ENCODE data around the gene TREML4. TPM values are rescaled to one million over a fixed set of nuclear protein-coding genes. Genes with fewer than 3 reads are reported as not detected.

The TREML4 gene
- total RNA-seq, 1 experiment from 2014 or later = not detected

DNA sequence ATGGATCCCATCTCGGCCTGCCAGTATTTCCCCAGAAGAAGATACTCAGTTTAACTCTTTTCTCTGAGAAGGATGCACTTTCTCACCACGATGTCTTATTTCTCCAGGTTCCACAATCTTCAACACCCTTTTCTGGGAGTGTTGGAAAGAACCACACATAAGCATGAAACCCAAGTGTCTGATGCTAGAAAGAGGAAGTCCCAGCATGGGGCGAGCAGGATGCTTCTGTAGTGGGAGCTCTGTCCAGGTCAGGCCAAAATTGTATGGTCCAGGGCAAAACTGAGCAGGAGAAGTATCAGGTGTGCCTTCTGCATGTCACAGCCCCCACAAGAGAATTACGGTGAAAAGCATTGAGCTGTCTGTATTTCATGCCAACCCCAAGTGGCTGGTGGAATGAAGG, 47.3 kb downstream of the TREML4 start:
- ChIA-PET POLR2A (no interaction called here), CTCF (no interaction called here), RAD21 (ENCODE audit: low non-redundant PET in 1 of 2, low total read pairs in 2 of 2, uncharacterized antibody in 2 of 2, unreplicated experiment in 2 of 2) (no interaction called here)
- no peak for DNase-seq (ENCODE audit: low read depth, low spot score)
- no peak overlapping the region for H2AFZ ChIP-seq (ENCODE audit: low read depth, low read length, poor library complexity, severe bottlenecking)
- no peaks in the 10 kb centered on the region for H3K9me2 ChIP-seq (ENCODE audit: insufficient read depth)
- H3K4me3 ChIP-seq (replicated peaks in 1 of 2; ENCODE audit: low read depth in 1 of 2, low read length in 2 of 2) = no peak overlapping the region
- no peak for TF ChIP-seq RAD21 (IDR thresholded peaks at IDR 0.05; ENCODE audit: low read depth)
- TF ChIP-seq CEBPB (IDR thresholded peaks at IDR 0.05; ENCODE audit: low read depth) = no peak
- TF ChIP-seq SIN3A (IDR thresholded peaks at IDR 0.05; ENCODE audit: low read depth) = no peak
- no peak for TF ChIP-seq ZFX (IDR thresholded peaks at IDR 0.05)
- no peak for TF ChIP-seq POLR2AphosphoS5 (IDR thresholded peaks at IDR 0.05; ENCODE audit: low read depth, low read length)
- TF ChIP-seq TCF7L2 (IDR thresholded peaks at IDR 0.05; ENCODE audit: borderline replicate concordance, extremely low read depth, insufficient read depth, insufficient read length) = no peak
- TF ChIP-seq SRF (IDR thresholded peaks at IDR 0.05; ENCODE audit: low read depth) = no peak
- no peak for TF ChIP-seq CBX3 (IDR thresholded peaks at IDR 0.05; ENCODE audit: low read depth)
- TF ChIP-seq, protein P1, sequence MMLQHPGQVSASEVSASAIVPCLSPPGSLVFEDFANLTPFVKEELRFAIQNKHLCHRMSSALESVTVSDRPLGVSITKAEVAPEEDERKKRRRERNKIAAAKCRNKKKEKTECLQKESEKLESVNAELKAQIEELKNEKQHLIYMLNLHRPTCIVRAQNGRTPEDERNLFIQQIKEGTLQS (IDR thresholded peaks at IDR 0.05) = no peak
- no peaks in the 10 kb centered on the region for H3K36me3 ChIP-seq (ENCODE audit: control insufficient read depth in 1 of 2, insufficient read depth in 2 of 2, low read length in 2 of 2)
- no peaks in the 10 kb centered on the region for H3K79me2 ChIP-seq (ENCODE audit: insufficient read depth, low read length)
- no peaks in the 10 kb centered on the region for H4K20me1 ChIP-seq (ENCODE audit: insufficient read depth)
- no peak overlapping the region for H3K9ac ChIP-seq (ENCODE audit: low read length)
- no TSS peak for BruUV-seq (replicated peaks)
- intact Hi-C loops (cut with micrococcal nuclease) = no loop called here
- H3K27me3 ChIP-seq (ENCODE audit: insufficient read depth, low read length) = peaks cover 15% of the 10 kb centered on the region; the same call in 1 of the 2 replicates
- no peak overlapping the region for H3K4me2 ChIP-seq (ENCODE audit: low read length)
- no peak for ATAC-seq
- H3K27ac ChIP-seq (ENCODE audit: low read depth, low read length) = no peak overlapping the region
- no peaks in the 10 kb centered on the region for H3K9me3 ChIP-seq (ENCODE audit: control insufficient read depth in 1 of 2, insufficient read depth in 1 of 2, low read depth in 1 of 2, low read length in 2 of 2)
- peaks cover 0 to 8% of the 10 kb centered on the region in 2 experiments; a peak in 2 of 4 replicates for H3K4me1 ChIP-seq (ENCODE audit: control insufficient read depth in 1 of 2, insufficient read depth in 2 of 2, low read length in 2 of 2)

DNA sequence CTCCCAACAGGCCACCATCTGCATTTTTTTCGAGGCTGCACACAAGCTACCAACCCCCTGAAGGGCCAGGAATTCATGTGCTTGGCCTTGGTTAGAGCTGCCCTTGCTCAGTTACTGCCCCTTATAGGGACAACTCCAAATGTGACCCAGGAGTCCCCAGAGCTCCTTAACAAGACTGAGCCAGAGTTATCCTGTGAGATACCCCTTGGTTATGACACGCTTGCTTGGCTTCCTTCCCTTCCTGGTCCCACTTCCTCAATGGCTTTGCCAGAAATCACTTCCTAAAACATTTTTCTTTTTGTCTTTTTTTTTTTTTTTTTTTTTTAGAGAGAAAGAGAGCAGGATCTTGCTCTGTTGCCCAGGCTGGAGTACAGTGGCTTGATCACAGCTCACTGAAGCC, 49.5 kb downstream of the TREML4 start:
- Histone ChIP-seq H3K4me1 (ENCODE audit: control insufficient read depth in 1 of 2, insufficient read depth in 2 of 2, low read length in 2 of 2) (peaks cover 0 to 8% of the 10 kb centered on the region in 2 experiments; a peak in 2 of 4 replicates), H3K79me2 (ENCODE audit: insufficient read depth, low read length) (no peaks in the 10 kb centered on the region), H3K27ac (ENCODE audit: low read depth, low read length) (no peak overlapping the region), H2AFZ (ENCODE audit: low read depth, low read length, poor library complexity, severe bottlenecking) (no peak overlapping the region), H3K27me3 (ENCODE audit: insufficient read depth, low read length) (peaks cover 15% of the 10 kb centered on the region; the same call in 1 of the 2 replicates), H3K4me2 (ENCODE audit: low read length) (no peak overlapping the region), H3K9me2 (ENCODE audit: insufficient read depth) (no peaks in the 10 kb centered on the region), H3K4me3 (replicated peaks in 1 of 2; ENCODE audit: low read depth in 1 of 2, low read length in 2 of 2) (no peak overlapping the region), H3K9me3 (ENCODE audit: control insufficient read depth in 1 of 2, insufficient read depth in 1 of 2, low read depth in 1 of 2, low read length in 2 of 2) (no peaks in the 10 kb centered on the region), H4K20me1 (ENCODE audit: insufficient read depth) (no peaks in the 10 kb centered on the region), H3K36me3 (ENCODE audit: control insufficient read depth in 1 of 2, insufficient read depth in 2 of 2, low read length in 2 of 2) (no peaks in the 10 kb centered on the region), H3K9ac (ENCODE audit: low read length) (no peak overlapping the region)
- intact Hi-C loops (cut with micrococcal nuclease) = no loop called here
- ChIA-PET RAD21 (ENCODE audit: low non-redundant PET in 1 of 2, low total read pairs in 2 of 2, uncharacterized antibody in 2 of 2, unreplicated experiment in 2 of 2) (no interaction called here), CTCF (interaction anchor here (2.0 kb wide), 1 partner anchor 95 kb away, joined by 6 read pairs; no protein-coding TSS in a partner anchor), POLR2A (no interaction called here)
- no peak for ATAC-seq
- TF ChIP-seq EGR1 (IDR thresholded peaks at IDR 0.05; ENCODE audit: low read depth) (no peak), CEBPB (IDR thresholded peaks at IDR 0.05; ENCODE audit: low read depth) (no peak), TCF7L2 (IDR thresholded peaks at IDR 0.05; ENCODE audit: borderline replicate concordance, extremely low read depth, insufficient read depth, insufficient read length) (no peak), MAX (IDR thresholded peaks at IDR 0.05) (no peak), SIN3A (IDR thresholded peaks at IDR 0.05; ENCODE audit: low read depth) (no peak)
- no TSS peak for BruUV-seq (replicated peaks)
- DNase-seq (ENCODE audit: low read depth, low spot score) = no peak
